ENCODE data around the gene ZDHHC22. TPM values are rescaled to one million over a fixed set of nuclear protein-coding genes. Genes with fewer than 3 reads are reported as not detected.
A peak's percentile ranks its signal among the peaks of the same experiment; 100 is the strongest.

The ZDHHC22 gene
- total RNA-seq, 5 donors from 2014 or later (not counting 1 experiment from before 2014, with no cell fraction given), result 0.06 TPM; not detected in 4

GRCh38 chr14:77120771-77121743, 20.5 kb downstream of the ZDHHC22 start:
- Histone ChIP-seq H3K9me3 (no peaks in the 10 kb centered on the region), H3K27me3 (replicated peaks in 1 of 2; ENCODE audit: control insufficient read depth in 2 of 2, extremely low read depth in 1 of 2, insufficient read depth in 2 of 2, low read length in 1 of 2) (peaks cover 0 to 21% of the 10 kb centered on the region in 2 experiments), H3K36me3 (ENCODE audit: control insufficient read depth in 2 of 2, extremely low read depth in 1 of 2, insufficient read depth in 1 of 2, low read length in 1 of 2) (no peaks in the 10 kb centered on the region), H3K27ac (ENCODE audit: low read length) (peak overlapping the region; percentile 77), H3K4me3 (ENCODE audit: control insufficient read depth in 1 of 2, extremely low read depth in 1 of 2, low read length in 1 of 2) (no peak overlapping the region), H3K4me1 (ENCODE audit: control insufficient read depth in 1 of 2, extremely low read depth in 1 of 2, insufficient read depth in 2 of 2, low read length in 2 of 2) (peaks cover 12 to 65% of the 10 kb centered on the region in 2 experiments)
- Mint-ChIP-seq H3K27ac (peak overlapping the region; percentile 83 to 97), H3K27me3 (peaks cover 0 to 10% of the 10 kb centered on the region in 2 donors), H3K4me3 (peak overlapping the region; percentile 25 to 62 (median 62)), H3K9me3 (no peaks in the 10 kb centered on the region), H3K4me1 (peaks cover 40 to 55% (median 50%) of the 10 kb centered on the region in 3 donors), H3K36me3 (peaks cover 13% of the 10 kb centered on the region)
- WGBS (ENCODE audit: insufficient coverage), result 30% methylated on average over 4 of the region's 9 CpGs
- DNase-seq, result peak in 32 of 35 experiments; percentile 18 to 73 (median 39)
- peak; percentile 66 to 72 (median 68) for ATAC-seq (replicated peaks in 1 of 4)
- ChIA-PET CTCF (interaction anchor here in 1 of 2 donors (0.5 to 4.1 kb wide), 4 partner anchors 12 to 214 kb away, joined by 3 to 19 read pairs (median 6); partner anchors contain the start of genes CIPC and IRF2BPL), POLR2A (interaction anchor here (0.7 kb wide), 2 partner anchors 12 kb away, joined by 5 to 12 read pairs; no protein-coding TSS in a partner anchor)

DNA sequence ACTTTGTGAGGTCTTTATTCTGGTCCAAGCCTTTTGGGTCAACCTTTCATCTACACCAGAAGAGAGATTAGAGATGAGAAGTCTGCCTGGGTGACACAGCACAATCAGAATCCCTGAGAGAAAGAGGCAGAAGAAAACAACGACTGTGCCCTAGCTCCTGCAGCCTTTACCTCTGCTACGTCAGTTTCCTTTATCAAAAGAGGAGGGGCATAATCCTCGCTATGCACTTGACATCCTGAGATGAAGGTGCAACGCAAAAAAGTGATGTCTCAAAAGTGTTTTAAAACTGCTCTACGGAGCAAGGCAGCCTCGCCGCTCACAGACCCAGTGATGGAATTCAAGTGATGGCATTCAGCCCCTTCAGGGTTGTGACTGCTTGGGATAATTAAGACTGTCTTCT, 21.7 kb downstream of the ZDHHC22 start:
- 76% methylated on average over 4 of the region's 7 CpGs for WGBS (ENCODE audit: insufficient coverage)
- DNase-seq, result peak in 4 of 35 experiments; percentile 14 to 63 (median 26)
- POLR2A ChIA-PET, result interaction anchor here in 1 of 2 donors (0.7 kb wide), 1 partner anchor 334 kb away, joined by 3 read pairs; no protein-coding TSS in a partner anchor

DNA sequence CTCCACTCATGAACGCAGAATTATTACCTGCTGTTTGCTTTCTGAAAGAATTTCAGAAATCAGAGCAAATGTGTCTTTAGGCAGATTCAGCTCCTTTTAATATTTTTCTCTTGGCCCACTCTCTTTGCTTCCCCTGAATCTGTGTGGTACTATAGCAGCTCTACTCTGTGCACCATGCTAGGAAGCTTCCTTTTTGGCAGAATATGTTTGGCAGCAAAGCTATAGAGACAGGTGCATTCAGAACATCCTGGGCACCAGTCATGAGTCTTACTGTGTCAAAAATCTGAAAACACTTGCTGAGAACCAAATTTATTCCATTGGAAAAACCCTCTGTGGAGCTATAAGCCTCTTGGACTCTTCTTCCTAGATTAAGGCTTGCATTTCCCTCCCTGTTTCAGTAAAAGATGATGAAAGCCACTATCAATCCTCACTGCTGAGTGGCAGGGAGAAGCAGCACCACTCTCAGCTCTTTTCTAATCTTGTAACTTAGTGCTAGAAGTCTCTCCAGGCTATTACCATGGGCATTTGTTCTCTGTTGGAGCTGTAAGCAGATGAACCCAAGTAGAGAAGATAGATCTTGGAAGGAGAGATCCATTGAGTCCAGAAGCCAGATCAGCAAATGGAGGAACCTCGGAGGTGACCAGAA, 25.3 kb downstream of the ZDHHC22 start:
- DNase-seq, result no peak
- Histone ChIP-seq H3K9me3 (no peaks in the 10 kb centered on the region), H3K27ac (ENCODE audit: low read length) (no peak overlapping the region), H3K36me3 (ENCODE audit: control insufficient read depth in 2 of 2, extremely low read depth in 1 of 2, insufficient read depth in 1 of 2, low read length in 1 of 2) (peaks cover 5 to 28% of the 10 kb centered on the region in 2 donors), H3K4me1 (ENCODE audit: control insufficient read depth in 1 of 2, extremely low read depth in 1 of 2, insufficient read depth in 2 of 2, low read length in 2 of 2) (peaks cover 8 to 23% of the 10 kb centered on the region in 2 experiments), H3K4me3 (ENCODE audit: control insufficient read depth in 1 of 2, extremely low read depth in 1 of 2, low read length in 1 of 2) (no peak overlapping the region), H3K27me3 (replicated peaks in 1 of 2; ENCODE audit: control insufficient read depth in 2 of 2, extremely low read depth in 1 of 2, insufficient read depth in 2 of 2, low read length in 1 of 2) (no peaks in the 10 kb centered on the region)
- WGBS (ENCODE audit: insufficient coverage), result 88% methylated on average over 1 of the region's 2 CpGs
- H3K27me3 Mint-ChIP-seq, result no peaks in the 10 kb centered on the region
- no peak overlapping the region for H3K27ac Mint-ChIP-seq
- ATAC-seq (replicated peaks in 1 of 4), result no peak
- H3K9me3 Mint-ChIP-seq, result no peaks in the 10 kb centered on the region
- H3K4me1 Mint-ChIP-seq, result peaks cover 10 to 18% (median 12%) of the 10 kb centered on the region in 3 donors
- CTCF ChIA-PET, result interaction anchor here (0.7 to 1.0 kb wide), 3 partner anchors 9 to 405 kb away, joined by 3 to 4 read pairs (median 3); no protein-coding TSS in a partner anchor
- no peak overlapping the region for H3K4me3 Mint-ChIP-seq
- POLR2A ChIA-PET, result interaction anchor here in 1 of 2 donors (0.6 kb wide), 1 partner anchor 168 kb away, joined by 3 read pairs; no protein-coding TSS in a partner anchor
- peaks cover 41% of the 10 kb centered on the region for H3K36me3 Mint-ChIP-seq

More for the DNA sequence above, 21.7 kb downstream of the ZDHHC22 start:
- Mint-ChIP-seq H3K9me3 (no peaks in the 10 kb centered on the region), H3K4me1 (peaks cover 34 to 52% (median 42%) of the 10 kb centered on the region in 3 donors), H3K36me3 (peaks cover 19% of the 10 kb centered on the region), H3K4me3 (peak overlapping the region in 2 of 3 donors; percentile 47 to 62), H3K27me3 (peaks cover 0 to 2% of the 10 kb centered on the region in 2 donors), H3K27ac (peak overlapping the region; percentile 49 to 97)
- peak in 2 of 4 experiments; percentile 43 to 62 for ATAC-seq (replicated peaks in 1 of 4)
- no peak overlapping the region for H3K4me3 ChIP-seq (ENCODE audit: control insufficient read depth in 1 of 2, extremely low read depth in 1 of 2, low read length in 1 of 2)
- no peaks in the 10 kb centered on the region for H3K9me3 ChIP-seq
- peaks cover 0 to 11% of the 10 kb centered on the region in 2 experiments for H3K27me3 ChIP-seq (replicated peaks in 1 of 2; ENCODE audit: control insufficient read depth in 2 of 2, extremely low read depth in 1 of 2, insufficient read depth in 2 of 2, low read length in 1 of 2)
- H3K36me3 ChIP-seq (ENCODE audit: control insufficient read depth in 2 of 2, extremely low read depth in 1 of 2, insufficient read depth in 1 of 2, low read length in 1 of 2), result peaks cover 0 to 2% of the 10 kb centered on the region in 2 donors
- H3K4me1 ChIP-seq (ENCODE audit: control insufficient read depth in 1 of 2, extremely low read depth in 1 of 2, insufficient read depth in 2 of 2, low read length in 2 of 2), result peaks cover 12 to 57% of the 10 kb centered on the region in 2 experiments
- CTCF ChIA-PET, result interaction anchor here in 1 of 2 donors (0.7 kb wide), 1 partner anchor 380 kb away, joined by 3 read pairs; no protein-coding TSS in a partner anchor
- peak overlapping the region; percentile 53 for H3K27ac ChIP-seq (ENCODE audit: low read length)

- Histone ChIP-seq H3K4me3 (ENCODE audit: control insufficient read depth in 1 of 2, extremely low read depth in 1 of 2, low read length in 1 of 2) (no peak overlapping the region), H3K9me3 (no peaks in the 10 kb centered on the region), H3K27me3 (replicated peaks in 1 of 2; ENCODE audit: control insufficient read depth in 2 of 2, extremely low read depth in 1 of 2, insufficient read depth in 2 of 2, low read length in 1 of 2) (no peaks in the 10 kb centered on the region), H3K27ac (ENCODE audit: low read length) (no peak overlapping the region), H3K4me1 (ENCODE audit: control insufficient read depth in 1 of 2, extremely low read depth in 1 of 2, insufficient read depth in 2 of 2, low read length in 2 of 2) (peaks cover 0 to 7% of the 10 kb centered on the region in 2 experiments), H3K36me3 (ENCODE audit: control insufficient read depth in 2 of 2, extremely low read depth in 1 of 2, insufficient read depth in 1 of 2, low read length in 1 of 2) (peaks cover 5 to 40% of the 10 kb centered on the region in 2 donors)
- WGBS (ENCODE audit: insufficient coverage), result 90% methylated on average over 2 of the region's 4 CpGs
- CTCF ChIA-PET, result interaction anchor here in 1 of 2 donors (0.5 kb wide), 1 partner anchor 96 kb away, joined by 5 read pairs; no protein-coding TSS in a partner anchor
- Mint-ChIP-seq H3K36me3 (peaks cover 42% of the 10 kb centered on the region), H3K27me3 (no peaks in the 10 kb centered on the region), H3K4me1 (peaks cover 0 to under 1% (median under 1%) of the 10 kb centered on the region in 3 donors), H3K27ac (no peak overlapping the region), H3K9me3 (no peaks in the 10 kb centered on the region), H3K4me3 (no peak overlapping the region)
- POLR2A ChIA-PET, result no interaction called here
- DNase-seq (no peak), ATAC-seq (replicated peaks in 1 of 4) (no peak)
Measured at GRCh38 chr14:77114609-77115008, 27.0 kb downstream of the ZDHHC22 start.

DNA sequence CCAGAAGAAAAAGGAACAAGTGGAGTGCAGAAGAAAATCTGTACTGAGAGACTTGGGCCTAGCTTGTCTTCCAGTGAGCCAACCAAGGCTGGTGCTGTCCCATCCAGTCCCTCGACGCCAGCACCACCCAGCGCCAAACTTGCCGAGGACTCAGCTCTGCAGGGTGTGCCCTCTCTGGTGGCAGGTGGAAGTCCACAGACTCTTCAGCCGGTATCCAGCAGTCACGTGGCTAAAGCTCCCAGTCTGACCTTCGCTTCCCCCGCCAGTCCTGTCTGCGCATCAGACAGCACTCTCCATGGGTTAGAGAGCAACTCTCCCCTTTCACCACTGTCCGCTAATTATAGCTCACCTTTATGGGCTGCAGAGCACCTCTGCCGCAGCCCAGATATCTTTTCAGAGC, 27.9 kb downstream of the ZDHHC22 start:
- no peaks in the 10 kb centered on the region for H3K4me1 ChIP-seq (ENCODE audit: control insufficient read depth in 1 of 2, extremely low read depth in 1 of 2, insufficient read depth in 2 of 2, low read length in 2 of 2)
- Mint-ChIP-seq H3K4me1 (peaks cover 0 to 5% (median 0%) of the 10 kb centered on the region in 3 donors), H3K4me3 (no peak overlapping the region), H3K27me3 (no peaks in the 10 kb centered on the region), H3K36me3 (peaks cover 49% of the 10 kb centered on the region), H3K27ac (no peak overlapping the region), H3K9me3 (no peaks in the 10 kb centered on the region)
- 97% methylated on average over 11 of the region's 11 CpGs for WGBS (ENCODE audit: insufficient coverage)
- no peaks in the 10 kb centered on the region for H3K27me3 ChIP-seq (replicated peaks in 1 of 2; ENCODE audit: control insufficient read depth in 2 of 2, extremely low read depth in 1 of 2, insufficient read depth in 2 of 2, low read length in 1 of 2)
- CTCF ChIA-PET, result interaction anchor here (0.7 to 1.2 kb wide), 4 partner anchors 11 to 15 kb away, joined by 3 to 5 read pairs (median 4); partner anchors contain the start of gene CIPC (in 1 of the 2)
- H3K27ac ChIP-seq (ENCODE audit: low read length), result no peak overlapping the region
- POLR2A ChIA-PET, result no interaction called here
- no peak overlapping the region for H3K4me3 ChIP-seq (ENCODE audit: control insufficient read depth in 1 of 2, extremely low read depth in 1 of 2, low read length in 1 of 2)
- H3K36me3 ChIP-seq (ENCODE audit: control insufficient read depth in 2 of 2, extremely low read depth in 1 of 2, insufficient read depth in 1 of 2, low read length in 1 of 2), result peaks cover 7 to 45% of the 10 kb centered on the region in 2 donors
- ATAC-seq (replicated peaks in 1 of 4), result no peak
- H3K9me3 ChIP-seq, result no peaks in the 10 kb centered on the region
- no peak for DNase-seq

Data from T-cell (primary cell).